HG02642 (cell line): ENCODE results near the gene TSPY1.
"Not testable (repeated sequence)": the region's sequence is repeated elsewhere in the genome, so short reads cannot be mapped to it uniquely, and the experiment has no call there.

Experiments
- ATAC-seq: cut with Tn5 transposase; IDR thresholded peaks from one replicate; pipeline ENCODE4 v1.9.1; 2021; ENCODE audit warnings: mild to moderate bottlenecking; ENCODE audit not compliant: unreplicated experiment, poor library complexity

The TSPY1 gene, protein sequence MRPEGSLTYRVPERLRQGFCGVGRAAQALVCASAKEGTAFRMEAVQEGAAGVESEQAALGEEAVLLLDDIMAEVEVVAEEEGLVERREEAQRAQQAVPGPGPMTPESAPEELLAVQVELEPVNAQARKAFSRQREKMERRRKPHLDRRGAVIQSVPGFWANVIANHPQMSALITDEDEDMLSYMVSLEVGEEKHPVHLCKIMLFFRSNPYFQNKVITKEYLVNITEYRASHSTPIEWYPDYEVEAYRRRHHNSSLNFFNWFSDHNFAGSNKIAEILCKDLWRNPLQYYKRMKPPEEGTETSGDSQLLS

DNA sequence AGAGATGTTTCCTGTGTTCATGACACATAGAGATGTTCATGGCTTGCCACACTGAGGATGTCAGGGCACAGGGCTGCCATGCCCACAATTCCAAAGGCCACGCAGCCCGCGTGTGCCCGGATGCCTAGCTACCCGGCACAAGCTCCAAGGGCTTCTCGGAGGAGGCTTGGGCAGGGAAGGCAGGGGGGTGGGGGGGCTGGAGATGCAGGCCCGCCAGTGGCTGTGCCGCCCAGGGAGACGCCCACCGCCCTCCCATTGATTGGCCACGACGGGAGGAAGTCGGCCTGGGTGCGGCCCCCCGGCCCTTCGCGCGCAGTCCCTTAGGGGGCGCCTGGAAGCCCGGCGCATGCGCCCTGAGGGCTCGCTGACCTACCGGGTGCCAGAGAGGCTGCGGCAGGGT is at the start of gene TSPY1:
Gene TSPY1, plus strand, starts transcription at position 301 of the 400 bp plus-strand sequence. Its CDS starts 46 bp downstream, at position 347.
- ATAC-seq: not testable (repeated sequence)

DNA sequence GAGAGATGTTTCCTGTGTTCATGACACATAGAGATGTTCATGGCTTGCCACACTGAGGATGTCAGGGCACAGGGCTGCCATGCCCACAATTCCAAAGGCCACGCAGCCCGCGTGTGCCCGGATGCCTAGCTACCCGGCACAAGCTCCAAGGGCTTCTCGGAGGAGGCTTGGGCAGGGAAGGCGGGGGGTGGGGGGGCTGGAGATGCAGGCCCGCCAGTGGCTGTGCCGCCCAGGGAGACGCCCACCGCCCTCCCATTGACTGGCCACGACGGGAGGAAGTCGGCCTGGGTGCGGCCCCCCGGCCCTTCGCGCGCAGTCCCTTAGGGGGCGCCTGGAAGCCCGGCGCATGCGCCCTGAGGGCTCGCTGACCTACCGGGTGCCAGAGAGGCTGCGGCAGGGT is 20.2 kb downstream of the TSPY1 start, which contains the start of gene TSPY9:
Gene TSPY9, plus strand, starts transcription at position 301 of the 400 bp plus-strand sequence. Its CDS starts 46 bp downstream, at position 347.
- not testable (repeated sequence) for ATAC-seq

DNA sequence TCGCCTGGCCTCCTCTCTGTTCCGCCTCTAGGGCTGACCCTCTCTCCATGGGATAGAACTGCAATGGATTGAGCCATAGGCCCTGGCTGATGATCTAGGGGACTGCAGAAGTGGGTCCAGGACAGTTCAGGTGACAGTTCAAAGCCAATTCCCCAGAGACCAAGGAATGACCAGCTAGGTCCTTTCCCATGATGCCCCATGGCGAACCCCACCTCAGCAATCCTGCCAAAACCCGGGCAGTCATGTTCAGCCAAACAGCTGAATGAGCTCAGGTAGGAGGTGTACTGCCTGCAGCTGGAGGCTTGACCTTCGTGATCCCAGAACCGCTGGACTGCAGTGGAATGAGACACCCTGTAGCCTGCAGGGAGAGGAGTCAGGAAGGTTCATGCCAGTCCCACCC is 37.6 kb downstream of the TSPY1 start:
- ATAC-seq: not testable (repeated sequence)

DNA sequence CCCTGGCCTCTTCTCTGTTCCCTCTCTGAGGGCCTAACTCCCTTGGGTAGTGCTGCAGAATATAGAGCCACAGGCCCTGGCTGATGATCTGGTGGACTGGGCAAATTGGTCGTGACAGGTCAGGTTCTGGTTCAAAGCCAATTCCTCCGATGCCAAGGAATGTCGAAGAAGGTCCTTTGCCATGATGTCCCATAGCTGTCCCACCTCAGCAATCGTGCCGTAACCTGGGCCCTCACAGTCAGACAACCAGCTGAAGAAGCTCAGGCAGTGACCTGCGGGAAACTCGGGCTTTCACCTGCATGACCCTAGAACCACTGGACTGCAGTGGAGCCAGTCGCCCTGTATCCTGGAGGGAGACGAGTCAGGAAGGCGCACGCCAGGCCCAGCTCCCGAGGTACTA is 49.5 kb downstream of the TSPY1 start:
- ATAC-seq: not testable (repeated sequence)
